ENCODE results near the gene KRT23. TPM values are rescaled to one million over a fixed set of nuclear protein-coding genes. Genes with fewer than 3 reads are reported as not detected.

KRT23 gene
- total and polyA plus RNA-seq, 2 of the 13 experiments (the other 11 are each of a cell fraction or from before 2014, with no cell fraction given), result 24.7 to 51.1 TPM

DNA sequence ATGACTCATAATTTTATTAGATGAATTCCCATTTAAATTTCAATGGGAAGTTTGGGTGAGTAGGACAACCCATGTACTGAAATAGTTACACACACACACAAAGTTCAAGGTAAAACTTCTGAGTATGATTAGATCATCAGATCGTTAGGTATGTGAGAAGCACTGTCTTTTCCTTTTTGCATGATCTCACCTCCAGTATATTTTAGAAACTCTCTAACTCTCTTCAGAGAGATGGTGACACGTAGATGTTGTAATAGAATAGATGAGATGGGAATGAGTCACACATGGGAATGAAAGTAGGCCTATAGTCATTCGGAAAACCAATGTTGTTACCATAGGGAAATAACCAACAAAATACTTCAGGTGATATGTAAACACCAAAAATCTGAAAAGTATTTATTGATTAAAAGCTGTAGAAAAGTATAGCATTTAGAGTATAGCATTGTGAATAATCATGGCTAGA is 22.2 kb downstream of the KRT23 start (continued):
- TF ChIP-seq, protein P1, sequence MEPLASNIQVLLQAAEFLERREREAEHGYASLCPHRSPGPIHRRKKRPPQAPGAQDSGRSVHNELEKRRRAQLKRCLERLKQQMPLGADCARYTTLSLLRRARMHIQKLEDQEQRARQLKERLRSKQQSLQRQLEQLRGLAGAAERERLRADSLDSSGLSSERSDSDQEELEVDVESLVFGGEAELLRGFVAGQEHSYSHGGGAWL (CRISPR knock-in tag; IDR thresholded peaks at IDR 0.05), result no peak
- TF ChIP-seq SOX5 (CRISPR knock-in tag; IDR thresholded peaks at IDR 0.05; ENCODE audit: borderline replicate concordance), result peak; percentile 66
- TF ChIP-seq HNRNPLL (IDR thresholded peaks at IDR 0.05; ENCODE audit: low read depth, low read length, poor library complexity, severe bottlenecking), result no peak
- TF ChIP-seq STAG1 (CRISPR knock-in tag; IDR thresholded peaks at IDR 0.05), result peak; percentile 9; the same call in 1 of the 2 replicates
- peak; percentile 52; the same call in 1 of the 2 replicates for TF ChIP-seq THRA (CRISPR knock-in tag; IDR thresholded peaks at IDR 0.05; ENCODE audit: borderline replicate concordance)
- no peak for TF ChIP-seq ZNF160 (CRISPR knock-in tag; IDR thresholded peaks at IDR 0.05)
- TF ChIP-seq ZBTB25 (CRISPR knock-in tag; IDR thresholded peaks at IDR 0.05), result peak; percentile 24; the same call in 1 of the 2 replicates
- TF ChIP-seq HNF4A (CRISPR knock-in tag; IDR thresholded peaks at IDR 0.05), result peak; percentile 29; the same call in 1 of the 2 replicates
- TF ChIP-seq HMG20A (CRISPR knock-in tag; IDR thresholded peaks at IDR 0.05; ENCODE audit: borderline replicate concordance), result peak; percentile 87
- no peak for TF ChIP-seq SUZ12 (IDR thresholded peaks at IDR 0.05; ENCODE audit: low read depth, low read length)
- TF ChIP-seq ZNF501 (CRISPR knock-in tag; IDR thresholded peaks at IDR 0.05), result no peak
- peak; percentile 10; the same call in 1 of the 2 replicates for TF ChIP-seq RFX5 (IDR thresholded peaks at IDR 0.05; ENCODE audit: low read depth, low read length)
- TF ChIP-seq MAFF (IDR thresholded peaks at IDR 0.05; ENCODE audit: low read depth, low read length), result peak; percentile 9; the same call in 1 of the 2 replicates
- TF ChIP-seq ZNF567 (CRISPR knock-in tag; IDR thresholded peaks at IDR 0.05; ENCODE audit: borderline replicate concordance), result no peak
- no peak for TF ChIP-seq XRCC5 (optimal IDR thresholded peaks at IDR 0.05; ENCODE audit: low read length)
- no peak for TF ChIP-seq ZNF550 (CRISPR knock-in tag; IDR thresholded peaks at IDR 0.05; ENCODE audit: borderline replicate concordance)
- peak; percentile 70 for TF ChIP-seq ATF2 (CRISPR knock-in tag; IDR thresholded peaks at IDR 0.05)
- TF ChIP-seq CEBPB (IDR thresholded peaks at IDR 0.05; ENCODE audit: borderline replicate concordance, low read depth, low read length), result peak; percentile 79; the same call in 1 of the 2 replicates
- TF ChIP-seq RFX1 (IDR thresholded peaks at IDR 0.05), result peak; percentile 59
- no peak for TF ChIP-seq BORCS8-MEF2B (CRISPR knock-in tag; IDR thresholded peaks at IDR 0.05)
